Ascending aorta (tissue), 2 donors: ENCODE results near the gene UBE2QL1. TPM values are rescaled to one million over a fixed set of nuclear protein-coding genes. Genes with fewer than 3 reads are reported as not detected.

Experiments
- DNase-seq, 2 donors: peaks; one replicate each; pipeline ENCODE4 v3.0.0-alpha.2; 2019; ENCODE audit warnings: low spot score in 2 of 2
- H3K27ac ChIP-seq, 2 donors: fragments of 200-600 bp; sonication (generic); one replicate each; pipeline ENCODE4 v1.5.1; 2016 to 2017; ENCODE audit warnings: mild to moderate bottlenecking in 1 of 2
- H3K27me3 ChIP-seq: fragments of 200-600 bp; sonication (generic); one replicate; pipeline ENCODE4 v1.5.1; 2017
- H3K36me3 ChIP-seq, 2 donors: fragments of 200-600 bp; sonication (generic); one replicate each; pipeline ENCODE4 v1.5.1; 2016
- H3K4me1 ChIP-seq, 2 donors: fragments of 200-600 bp; sonication (generic); one replicate each; pipeline ENCODE4 v1.5.1; 2016 to 2017; ENCODE audit warnings: mild to moderate bottlenecking in 1 of 2
- H3K4me3 ChIP-seq, 2 donors: fragments of 200-600 bp; sonication (generic); one replicate each; pipeline ENCODE4 v1.5.1; 2016 to 2017; ENCODE audit warnings: mild to moderate bottlenecking in 1 of 2
- H3K9me3 ChIP-seq, 2 donors: fragments of 200-600 bp; sonication (generic); one replicate each; pipeline ENCODE4 v1.5.1; 2016
- intact Hi-C: fragments of 100-400 bp; cut with DNase I; formaldehyde crosslinking; loops from one replicate; pipeline ENCODE4 v1.15.1; 2023
- total RNA-seq: library from RNA; depleted of rRNA; stranded (reverse); fragments of >200 nt; gene quantifications from one replicate; pipeline ENCODE4 v1.1.0, GENCODE V29; 2016
- TF ChIP-seq, protein P1 (sequence below), 3 experiments: fragments of 200-600 bp in 2 of 3; fragments of 450-650 bp in 1 of 3; sonication (generic) in 2 of 3; IDR thresholded peaks; one replicate each; pipeline ENCODE4 v1.5.1; 2016 to 2019; ENCODE audit warnings: antibody characterized with exemption in 3 of 3, mild to moderate bottlenecking in 1 of 3, moderate library complexity in 1 of 3

UBE2QL1 gene
- total RNA-seq, 1 donor from 2014 or later: 0.85 TPM

- intact Hi-C loops: no loop called here
- Histone ChIP-seq H3K36me3 (no peaks in the 10 kb centered on the region), H3K4me1 (no peaks in the 10 kb centered on the region), H3K4me3 (no peak overlapping the region), H3K27me3 (no peaks in the 10 kb centered on the region), H3K27ac (no peak overlapping the region), H3K9me3 (peaks cover 0 to 2% of the 10 kb centered on the region in 2 donors)
- no peak for DNase-seq
- TF ChIP-seq, protein P1, sequence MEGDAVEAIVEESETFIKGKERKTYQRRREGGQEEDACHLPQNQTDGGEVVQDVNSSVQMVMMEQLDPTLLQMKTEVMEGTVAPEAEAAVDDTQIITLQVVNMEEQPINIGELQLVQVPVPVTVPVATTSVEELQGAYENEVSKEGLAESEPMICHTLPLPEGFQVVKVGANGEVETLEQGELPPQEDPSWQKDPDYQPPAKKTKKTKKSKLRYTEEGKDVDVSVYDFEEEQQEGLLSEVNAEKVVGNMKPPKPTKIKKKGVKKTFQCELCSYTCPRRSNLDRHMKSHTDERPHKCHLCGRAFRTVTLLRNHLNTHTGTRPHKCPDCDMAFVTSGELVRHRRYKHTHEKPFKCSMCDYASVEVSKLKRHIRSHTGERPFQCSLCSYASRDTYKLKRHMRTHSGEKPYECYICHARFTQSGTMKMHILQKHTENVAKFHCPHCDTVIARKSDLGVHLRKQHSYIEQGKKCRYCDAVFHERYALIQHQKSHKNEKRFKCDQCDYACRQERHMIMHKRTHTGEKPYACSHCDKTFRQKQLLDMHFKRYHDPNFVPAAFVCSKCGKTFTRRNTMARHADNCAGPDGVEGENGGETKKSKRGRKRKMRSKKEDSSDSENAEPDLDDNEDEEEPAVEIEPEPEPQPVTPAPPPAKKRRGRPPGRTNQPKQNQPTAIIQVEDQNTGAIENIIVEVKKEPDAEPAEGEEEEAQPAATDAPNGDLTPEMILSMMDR (IDR thresholded peaks at IDR 0.05): no peak
These were observed 11.8 kb upstream of the UBE2QL1 start for GRCh38 chr5:6436715-6437331.

GRCh38 chr5:6439588-6440550 lies 8.8 kb upstream of the UBE2QL1 start:
- H3K9me3 ChIP-seq: peaks cover 0 to 6% of the 10 kb centered on the region in 2 donors
- H3K4me1 ChIP-seq: no peaks in the 10 kb centered on the region
- H3K27ac ChIP-seq: no peak overlapping the region
- no peak overlapping the region for H3K4me3 ChIP-seq
- DNase-seq: peak in 1 of 2 donors; percentile 52
- intact Hi-C loops: no loop called here
- TF ChIP-seq, protein P1 (IDR thresholded peaks at IDR 0.05): no peak
- H3K36me3 ChIP-seq: no peaks in the 10 kb centered on the region
- no peaks in the 10 kb centered on the region for H3K27me3 ChIP-seq

DNA sequence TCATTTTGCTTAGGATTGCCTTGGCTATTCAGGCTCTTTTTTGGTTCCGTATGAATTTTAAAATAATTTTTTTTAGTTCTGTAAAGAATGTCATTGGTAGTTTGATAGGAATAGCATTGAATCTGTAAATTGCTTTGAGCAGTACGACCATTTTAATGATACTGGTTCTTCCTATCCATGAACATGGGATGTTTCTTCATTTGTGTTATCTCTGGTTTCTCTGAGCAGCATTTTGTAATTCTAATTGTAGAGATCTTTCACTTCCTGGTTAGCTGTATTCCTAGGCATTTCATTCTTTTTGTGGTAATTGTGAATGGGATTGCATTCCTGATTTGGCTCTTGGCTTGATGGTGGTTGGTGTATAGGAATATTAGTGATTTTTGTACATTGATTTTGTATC lies 6.3 kb upstream of the UBE2QL1 start:
- intact Hi-C loops: no loop called here
- no peaks in the 10 kb centered on the region for H3K4me1 ChIP-seq
- no peak overlapping the region for H3K27ac ChIP-seq
- TF ChIP-seq, protein P1 (IDR thresholded peaks at IDR 0.05): no peak
- no peak overlapping the region for H3K4me3 ChIP-seq
- no peaks in the 10 kb centered on the region for H3K27me3 ChIP-seq
- peaks cover 0 to 6% of the 10 kb centered on the region in 2 donors for H3K9me3 ChIP-seq
- no peak for DNase-seq
- H3K36me3 ChIP-seq: no peaks in the 10 kb centered on the region

GRCh38 chr5:6443326-6443725 lies 5.3 kb upstream of the UBE2QL1 start:
- no peaks in the 10 kb centered on the region for H3K4me1 ChIP-seq
- H3K36me3 ChIP-seq: no peaks in the 10 kb centered on the region
- DNase-seq: peak in 1 of 2 donors; percentile 19
- intact Hi-C loops: no loop called here
- H3K9me3 ChIP-seq: peaks cover 0 to 6% of the 10 kb centered on the region in 2 donors
- TF ChIP-seq, protein P1 (IDR thresholded peaks at IDR 0.05): no peak
- no peak overlapping the region for H3K4me3 ChIP-seq
- H3K27me3 ChIP-seq: no peaks in the 10 kb centered on the region
- no peak overlapping the region for H3K27ac ChIP-seq

- DNase-seq: no peak
- intact Hi-C loops: no loop called here
- TF ChIP-seq, protein P1 (IDR thresholded peaks at IDR 0.05): no peak
- H3K4me3 ChIP-seq: no peak overlapping the region
- H3K27me3 ChIP-seq: no peaks in the 10 kb centered on the region
- no peak overlapping the region for H3K27ac ChIP-seq
- no peaks in the 10 kb centered on the region for H3K4me1 ChIP-seq
- peaks cover 0 to 4% of the 10 kb centered on the region in 2 donors for H3K9me3 ChIP-seq
- no peaks in the 10 kb centered on the region for H3K36me3 ChIP-seq
These were observed 2.6 kb upstream of the UBE2QL1 start for GRCh38 chr5:6446042-6446441.
